Heart left ventricle (tissue), 16 donors: ENCODE measurements around the gene LENG9. TPM values are rescaled to one million over a fixed set of nuclear protein-coding genes. Genes with fewer than 3 reads are reported as not detected.

ENCODE experiments used
- ATAC-seq, 4 donors: fragments of 200-7000 bp; cut with Tn5 transposase; one replicate each; pipeline ENCODE4 v1.9.1; 2020 to 2022; ENCODE audit warnings: moderate library complexity in 4 of 4, mild to moderate bottlenecking in 3 of 4, moderate number of reproducible peaks in 1 of 4
- DNase-seq, 5 donors: peaks; one replicate each; pipeline ENCODE4 v3.0.0-alpha.2; 2020
- H3K27ac ChIP-seq, 12 donors: fragments of 200-600 bp; sonication (generic) in 4 of 12; one replicate each; pipeline versions ENCODE4 v1.5.0 to v1.8.0; 2016 to 2022; ENCODE audit warnings: mild to moderate bottlenecking in 2 of 12
- H3K27me3 ChIP-seq, 9 donors: fragments of 200-600 bp; sonication (generic) in 2 of 9; one replicate each; pipeline versions ENCODE4 v1.5.1 to v1.8.0; 2016 to 2022; ENCODE audit warnings: mild to moderate bottlenecking in 3 of 9
- H3K36me3 ChIP-seq, 9 donors: fragments of 200-600 bp; sonication (generic) in 2 of 9; one replicate each; pipeline versions ENCODE4 v1.5.0 to v1.8.0; 2018 to 2022; ENCODE audit warnings: mild to moderate bottlenecking in 2 of 9
- H3K4me1 ChIP-seq, 12 donors: fragments of 200-600 bp; sonication (generic) in 4 of 12; one replicate each; pipeline versions ENCODE4 v1.5.0 to v1.8.0; 2016 to 2022; ENCODE audit warnings: mild to moderate bottlenecking in 3 of 12
- H3K4me3 ChIP-seq, 12 donors: fragments of 200-600 bp; sonication (generic) in 4 of 12; one replicate each; pipeline versions ENCODE4 v1.5.0 to v1.8.0; 2017 to 2022; ENCODE audit warnings: mild to moderate bottlenecking in 9 of 12, moderate library complexity in 4 of 12
- H3K9me3 ChIP-seq, 12 donors: fragments of 200-600 bp; sonication (generic) in 4 of 12; one replicate each; pipeline versions ENCODE4 v1.5.0 to v1.8.0; 2016 to 2022; ENCODE audit warnings: mild to moderate bottlenecking in 1 of 12
- POLR2A ChIP-seq, 2 donors: fragments of 450-650 bp; IDR thresholded peaks; one replicate each; pipeline ENCODE4 v1.6.1; 2017; ENCODE audit warnings: antibody characterized with exemption in 2 of 2, mild to moderate bottlenecking in 2 of 2, moderate library complexity in 2 of 2
- WGBS, 4 donors: extraction: QIAGEN DNeasy Blood & Tissue Kit in 2 of 4; methylation state at CpG; one replicate each; pipeline versions ENCODE4 v1.1.5 to v1.1.7; 2013 to 2018; 5-methylcytosine and 5-hydroxymethylcytosine counted together
- intact Hi-C, 10 donors: fragments of 100-400 bp; cut with DNase I; formaldehyde crosslinking; loops; one replicate each; pipeline versions ENCODE4 v1.11.1 to v1.14.2; 2022
- polyA plus RNA-seq, 2 donors: library from polyadenylated mRNA; stranded (reverse); fragments of 200-250 nt; gene quantifications; one replicate each; pipeline ENCODE4 v1.2.3, GENCODE V29; 2013
- total RNA-seq, 9 donors: library from RNA; depleted of rRNA in 2 of 9; stranded (reverse); fragments of >200 nt in 2 of 9; fragmentation: NEBNext Ultra II Directional in 3 of 9; extraction: Animal tissue kit (Norgen Biotek cat#: 25700) in 3 of 9; gene quantifications; one replicate each; pipeline versions ENCODE4 v1.1.0 to v1.2.4, GENCODE V29; 2016 to 2023
- TF ChIP-seq, protein P1 (sequence below), 12 donors: fragments of 200-600 bp; sonication (generic) in 4 of 12; IDR thresholded peaks; one replicate each; pipeline versions ENCODE4 v1.5.0 to v1.8.0; 2018 to 2022; ENCODE audit warnings: antibody characterized with exemption in 12 of 12, mild to moderate bottlenecking in 5 of 12
- donor health status: ischemic (EF 13 %, LVEDD 7.1; RV severe dilation, severe dysfunction).
- donor health status: healthy with polysubstance abuse.
- donor health status: DM: no; HTN: yes; CAD: no.
- donor health status: DM: no; HTN: no; CAD: no.
- donor health status: ischemic (EF 25% LVEDD 6.9; RV normal size, moderate dysfunction).
- donor health status: ischemic (EF 25% LVEDD 5.7; RV mildly dilated, moderate dysfunction).
- donor health status: healthy.
- donor health status: DM: yes; HTN: yes; CAD: no.
- donor health status: ischemic (EF 35%, LVEDD 5.7; RV mildly dilated, moderate dysfunction).
- donor health status: nonischemic (EF 11% LVEDD 7.7; RV severe dilation, severe dysfunction).
- donor health status: DM: yes; HTN: yes; CAD: no.
- donor health status: PGD.
- donor health status: ischemic (EF 29% LVEDD 5.4; RV normal size, mild dysfunction).
- donor health status: nonischemic (EF 23%, LVEDD 6.1; RV moderate dilation, normal function).

The LENG9 gene
- total and polyA plus RNA-seq, 11 donors = 1.4 to 4.1 (median 2.1) TPM

DNA sequence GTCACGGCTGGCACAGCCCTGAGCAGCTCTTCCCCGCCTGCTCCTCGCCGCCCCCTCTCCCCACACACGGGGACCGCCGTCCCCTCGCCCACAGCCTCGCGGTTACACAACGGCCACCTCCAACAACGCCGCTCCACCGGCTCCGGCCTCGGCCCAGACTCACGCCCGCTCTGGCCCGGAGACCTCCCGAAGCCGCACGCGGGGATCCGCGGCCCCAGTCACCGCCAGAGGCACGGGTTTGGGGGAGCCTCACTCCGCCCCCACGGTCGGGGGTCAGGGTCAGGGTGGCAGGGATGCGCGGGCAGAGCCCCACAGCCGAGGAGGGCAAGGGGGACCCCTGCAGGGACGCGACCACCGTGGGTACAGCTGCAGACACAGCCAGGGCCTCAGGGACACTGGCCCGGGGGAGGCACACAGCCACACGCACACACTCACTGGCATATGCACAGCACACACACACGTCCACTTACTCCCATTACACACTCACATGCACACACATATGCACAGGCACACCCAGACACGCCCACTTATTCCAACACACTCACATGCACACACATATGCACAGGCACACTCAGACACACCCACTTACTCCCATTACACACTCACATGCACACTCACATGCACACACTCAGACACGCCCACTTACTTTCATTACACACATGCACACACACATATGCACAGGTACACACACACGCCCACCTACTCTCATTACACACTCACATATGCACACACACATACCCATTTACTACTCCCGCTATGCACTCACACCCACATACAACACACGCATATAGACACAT, 46.7 kb downstream of the LENG9 start:
- Histone ChIP-seq H3K27me3 (peaks cover 29 to 83% (median 58%) of the 10 kb centered on the region in 9 donors), H3K36me3 (no peaks in the 10 kb centered on the region), H3K4me1 (peaks cover 0 to 44% (median 11%) of the 10 kb centered on the region in 12 donors), H3K27ac (peak overlapping the region in 2 of 12 donors; percentile 31 to 56), H3K9me3 (no peaks in the 10 kb centered on the region), H3K4me3 (peak overlapping the region in 4 of 12 donors; percentile 34 to 52 (median 46))
- WGBS, 4 donors = 31 to 56% (median 36%) methylated on average over 20 to 44 of the region's 44 CpGs
- ATAC-seq = peak in 1 of 4 donors; percentile 9
- no peak for DNase-seq
- TF ChIP-seq, protein P1, sequence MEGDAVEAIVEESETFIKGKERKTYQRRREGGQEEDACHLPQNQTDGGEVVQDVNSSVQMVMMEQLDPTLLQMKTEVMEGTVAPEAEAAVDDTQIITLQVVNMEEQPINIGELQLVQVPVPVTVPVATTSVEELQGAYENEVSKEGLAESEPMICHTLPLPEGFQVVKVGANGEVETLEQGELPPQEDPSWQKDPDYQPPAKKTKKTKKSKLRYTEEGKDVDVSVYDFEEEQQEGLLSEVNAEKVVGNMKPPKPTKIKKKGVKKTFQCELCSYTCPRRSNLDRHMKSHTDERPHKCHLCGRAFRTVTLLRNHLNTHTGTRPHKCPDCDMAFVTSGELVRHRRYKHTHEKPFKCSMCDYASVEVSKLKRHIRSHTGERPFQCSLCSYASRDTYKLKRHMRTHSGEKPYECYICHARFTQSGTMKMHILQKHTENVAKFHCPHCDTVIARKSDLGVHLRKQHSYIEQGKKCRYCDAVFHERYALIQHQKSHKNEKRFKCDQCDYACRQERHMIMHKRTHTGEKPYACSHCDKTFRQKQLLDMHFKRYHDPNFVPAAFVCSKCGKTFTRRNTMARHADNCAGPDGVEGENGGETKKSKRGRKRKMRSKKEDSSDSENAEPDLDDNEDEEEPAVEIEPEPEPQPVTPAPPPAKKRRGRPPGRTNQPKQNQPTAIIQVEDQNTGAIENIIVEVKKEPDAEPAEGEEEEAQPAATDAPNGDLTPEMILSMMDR (IDR thresholded peaks at IDR 0.05) = no peak
- TF ChIP-seq POLR2A (IDR thresholded peaks at IDR 0.05) = no peak
- intact Hi-C loops = no loop called here

DNA sequence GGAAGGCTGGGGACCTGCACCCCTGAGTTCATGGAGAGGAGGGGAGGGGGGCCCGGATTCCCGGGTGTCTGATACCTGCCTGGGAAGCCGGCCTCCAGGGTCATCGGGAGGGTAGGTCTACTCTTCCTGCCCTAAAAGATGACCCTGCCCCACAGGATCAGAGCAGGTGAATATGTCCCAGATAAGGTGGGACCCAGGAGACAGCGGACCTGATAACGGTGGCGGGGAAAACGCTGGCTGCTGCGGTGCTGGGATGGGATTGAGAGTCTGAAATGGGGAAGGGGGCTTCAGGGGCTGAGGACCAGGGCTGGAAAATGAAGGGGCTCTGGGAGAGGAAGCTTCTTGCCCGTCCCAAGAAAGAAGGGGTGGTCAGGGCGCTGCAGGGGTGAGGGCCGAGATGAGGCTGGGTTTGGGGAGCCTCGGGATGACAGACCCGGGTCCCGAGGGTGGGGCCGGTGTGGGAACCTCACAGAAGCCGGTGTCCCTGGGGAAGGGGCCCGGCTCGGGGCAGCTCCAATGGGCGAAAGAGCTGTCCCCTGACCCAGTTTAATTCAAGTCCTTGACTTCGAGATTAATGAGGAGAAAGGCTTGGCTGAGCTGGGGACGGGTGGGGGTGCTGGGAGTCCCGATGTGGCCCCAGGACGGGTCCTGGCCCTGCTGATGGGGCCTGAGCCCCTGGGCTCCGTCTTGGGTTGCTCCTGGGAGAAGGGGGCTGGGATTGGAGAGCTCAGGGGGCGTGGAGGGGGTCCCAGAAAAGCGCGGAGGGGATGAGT, 47.5 kb downstream of the LENG9 start:
- no peak for TF ChIP-seq POLR2A (IDR thresholded peaks at IDR 0.05)
- TF ChIP-seq, protein P1 (IDR thresholded peaks at IDR 0.05) = no peak
- no peaks in the 10 kb centered on the region for H3K9me3 ChIP-seq
- WGBS, 4 donors = 3 to 6% (median 5%) methylated on average over 25 to 28 of the region's 28 CpGs
- DNase-seq (no peak), ATAC-seq (no peak)
- H3K36me3 ChIP-seq = no peaks in the 10 kb centered on the region
- H3K27ac ChIP-seq = peak overlapping the region in 2 of 12 donors; percentile 31 to 56
- H3K27me3 ChIP-seq = peaks cover 29 to 79% (median 52%) of the 10 kb centered on the region in 9 donors
- peaks cover 0 to 41% (median 11%) of the 10 kb centered on the region in 12 donors for H3K4me1 ChIP-seq
- intact Hi-C loops = no loop called here
- peak overlapping the region in 10 of 12 donors; percentile 3 to 52 (median 38) for H3K4me3 ChIP-seq

DNA sequence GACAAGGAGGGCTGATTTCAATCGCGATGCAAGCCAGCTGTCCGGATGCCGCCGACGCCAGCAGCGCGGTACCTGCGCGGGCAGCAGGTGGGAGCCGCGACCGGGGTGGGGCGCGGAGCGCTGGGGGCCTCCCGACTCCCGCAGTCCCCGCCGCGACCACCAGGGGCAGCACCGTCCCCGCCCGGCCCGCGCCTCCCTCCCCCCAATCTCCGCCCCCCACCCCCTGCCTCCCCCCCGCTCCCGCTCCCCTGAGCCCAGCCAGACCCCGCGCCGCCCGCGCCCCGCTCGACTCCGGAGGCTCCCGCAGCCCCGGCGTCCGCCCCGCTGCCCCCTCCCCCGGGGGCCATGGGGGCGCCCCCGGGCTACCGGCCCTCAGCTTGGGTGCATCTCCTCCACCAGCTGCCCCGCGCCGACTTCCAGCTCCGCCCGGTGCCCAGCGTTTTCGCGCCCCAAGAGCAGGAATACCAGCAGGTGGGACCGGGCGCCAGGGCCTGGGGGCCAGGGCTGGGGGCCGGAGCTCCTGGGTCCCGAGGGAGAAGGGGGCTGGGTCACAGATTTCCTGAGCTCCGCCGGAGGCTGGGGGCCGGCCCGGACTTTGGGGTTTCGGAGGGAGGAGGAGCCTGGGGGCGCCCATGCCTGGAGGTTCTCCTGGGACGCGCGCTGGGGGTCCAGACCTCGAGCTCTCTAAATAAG, 48.2 kb downstream of the LENG9 start, which contains the start of gene TTYH1:
TSS of gene TTYH1 (plus strand) at position 257 of the 693 bp plus-strand sequence. CDS start at position 346, 89 bp downstream.
- WGBS, 4 donors = 3 to 4% (median 3%) methylated on average over 10 to 64 of the region's 68 CpGs
- peak within 1 kb of the TSS in 10 of 12 donors; percentile 3 to 52 (median 38) for H3K4me3 ChIP-seq
- H3K9me3 ChIP-seq = no peaks in the 10 kb centered on the region
- no peaks in the 10 kb centered on the region for H3K36me3 ChIP-seq
- H3K27ac ChIP-seq = peak within 1 kb of the TSS in 3 of 12 donors; percentile 25 to 56 (median 31)
- ATAC-seq (no peak), DNase-seq (no peak)
- H3K4me1 ChIP-seq = peaks cover 0 to 34% (median 7%) of the 10 kb centered on the region in 12 donors
- TF ChIP-seq, protein P1 (IDR thresholded peaks at IDR 0.05) = peak; percentile 7 to 50 (median 30)
- TF ChIP-seq POLR2A (IDR thresholded peaks at IDR 0.05) = no peak
- peaks cover 23 to 74% (median 45%) of the 10 kb centered on the region in 9 donors for H3K27me3 ChIP-seq
- intact Hi-C loops = no loop called here
